Measurements from ENCODE around the gene ORC4.
"Not testable (repeated sequence)": the region's sequence is repeated elsewhere in the genome, so short reads cannot be mapped to it uniquely, and the experiment has no call there.

GRCh38 chr2:148002420-148002819 lies 18.1 kb downstream of the ORC4 start:
- not testable (repeated sequence) for TF ChIP-seq CTCF (optimal IDR thresholded peaks at IDR 0.05 in 1 of 3, IDR thresholded peaks at IDR 0.05 in 1 of 3, conservative IDR thresholded peaks at IDR 0.05 in 1 of 3; ENCODE audit: extremely low read depth in 1 of 3, insufficient read depth in 2 of 3, low read length in 3 of 3); EZH2 (IDR thresholded peaks at IDR 0.05; ENCODE audit: low read length)

Data from keratinocyte (primary cell).